GM12892 (cell line): ENCODE measurements around the gene VAV2.

Experiments
- DNase-seq: peaks from one replicate; pipeline ENCODE4 v3.0.0; 2011; ENCODE audit not compliant: insufficient read length
- FAIRE-seq: peaks from 2 replicates; lab custom pipeline; 2011; peaks lifted over from hg19 to GRCh38; lab: Jason Lieb, UNC
- POLR2A ChIP-seq: IDR thresholded peaks from 2 replicates; pipeline ENCODE4 v1.6.1; 2011; ENCODE audit warnings: low read depth, low read length, control low read depth
- POLR2AphosphoS5 ChIP-seq: IDR thresholded peaks from 2 replicates; pipeline ENCODE4 v1.6.1; 2011; ENCODE audit warnings: low read depth, low read length, control low read depth
- TAF1 ChIP-seq: IDR thresholded peaks from 2 replicates; pipeline ENCODE4 v1.6.1; 2011; ENCODE audit warnings: low read depth, mild to moderate bottlenecking, control low read depth, low read length, borderline replicate concordance

VAV2 gene

DNA sequence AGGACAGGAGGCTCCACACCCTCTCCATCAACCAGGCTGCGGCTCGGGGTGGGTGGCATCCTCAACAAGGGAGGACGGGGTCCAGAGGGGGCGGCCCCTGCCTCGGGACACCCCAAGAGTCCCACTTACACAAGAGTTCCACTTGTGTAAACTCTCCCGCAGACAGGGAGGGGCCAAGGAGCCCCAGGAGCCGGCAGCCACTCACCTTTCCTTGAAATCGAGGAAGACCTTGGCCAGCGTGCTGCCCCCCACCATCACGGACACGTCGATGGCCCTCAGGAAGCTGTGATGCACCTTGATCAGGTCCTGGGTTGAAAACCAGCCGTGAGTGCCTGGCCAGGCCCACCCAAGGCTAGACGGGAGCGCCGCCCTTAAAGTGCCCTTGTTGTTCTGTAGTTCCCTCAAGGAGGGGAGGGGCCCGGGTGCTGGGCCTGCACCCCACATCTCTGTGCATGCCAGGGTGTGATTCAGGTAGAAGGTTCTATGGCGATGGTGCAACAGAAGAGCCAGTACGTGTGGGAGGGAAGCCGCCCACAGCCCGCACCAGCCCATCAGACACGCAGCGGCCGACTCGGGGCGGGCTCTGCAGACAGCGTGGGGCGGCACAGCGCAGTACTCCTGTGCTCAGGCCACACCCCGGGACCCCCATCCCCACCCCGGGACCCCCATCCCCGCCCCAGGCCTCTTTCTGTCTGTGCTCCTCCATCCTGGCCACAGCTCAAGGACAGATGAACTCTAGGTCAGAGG lies 186.1 kb downstream of the VAV2 start:
- DNase-seq: no peak
- TF ChIP-seq POLR2AphosphoS5 (no peak), POLR2A (no peak), TAF1 (no peak)
- FAIRE-seq: no peak

DNA sequence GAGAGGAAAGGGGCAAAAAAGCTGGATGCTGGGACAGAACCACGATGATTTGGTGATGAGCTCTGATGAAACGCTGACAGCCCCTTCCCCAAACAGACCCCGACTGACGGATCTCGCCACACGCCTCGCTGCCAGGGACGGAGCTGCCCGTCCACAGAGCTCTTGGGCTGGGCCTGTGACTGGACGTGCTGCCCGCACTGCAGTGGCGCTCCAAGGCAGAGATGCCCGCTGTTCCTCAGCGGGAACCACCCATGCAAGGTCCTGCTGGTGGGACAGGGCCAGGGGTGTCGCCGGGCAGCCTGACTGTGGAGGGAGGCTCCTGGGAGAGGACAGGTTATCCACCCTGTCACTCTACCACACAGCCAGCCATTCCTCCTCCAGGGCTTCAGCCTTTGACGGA lies 187.9 kb downstream of the VAV2 start:
- DNase-seq (no peak), FAIRE-seq (no peak)
- TF ChIP-seq POLR2A: no peak
- TF ChIP-seq POLR2AphosphoS5: no peak
- no peak for TF ChIP-seq TAF1

DNA sequence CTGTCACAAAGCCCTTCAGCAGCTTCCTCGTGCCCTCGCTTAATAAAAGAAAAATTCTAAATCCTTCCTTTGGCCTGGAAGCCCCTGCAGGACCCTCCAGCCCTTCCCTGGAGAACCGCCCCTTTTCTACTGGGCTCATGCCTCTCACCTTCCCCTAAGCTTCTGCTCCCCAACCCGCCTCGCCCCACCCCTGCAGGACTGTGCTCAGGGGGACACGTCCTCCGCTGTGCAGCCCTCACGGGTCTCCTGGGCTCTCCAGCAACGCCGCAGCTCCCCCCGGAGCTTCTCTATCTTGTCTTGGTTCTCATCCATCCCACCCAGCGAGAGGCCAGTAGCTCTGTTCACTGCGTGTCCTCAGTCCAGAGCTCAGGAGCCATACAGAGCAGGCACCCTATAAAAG lies 188.4 kb downstream of the VAV2 start:
- no peak for FAIRE-seq
- DNase-seq: no peak
- TF ChIP-seq POLR2AphosphoS5 (no peak), POLR2A (no peak), TAF1 (no peak)

DNA sequence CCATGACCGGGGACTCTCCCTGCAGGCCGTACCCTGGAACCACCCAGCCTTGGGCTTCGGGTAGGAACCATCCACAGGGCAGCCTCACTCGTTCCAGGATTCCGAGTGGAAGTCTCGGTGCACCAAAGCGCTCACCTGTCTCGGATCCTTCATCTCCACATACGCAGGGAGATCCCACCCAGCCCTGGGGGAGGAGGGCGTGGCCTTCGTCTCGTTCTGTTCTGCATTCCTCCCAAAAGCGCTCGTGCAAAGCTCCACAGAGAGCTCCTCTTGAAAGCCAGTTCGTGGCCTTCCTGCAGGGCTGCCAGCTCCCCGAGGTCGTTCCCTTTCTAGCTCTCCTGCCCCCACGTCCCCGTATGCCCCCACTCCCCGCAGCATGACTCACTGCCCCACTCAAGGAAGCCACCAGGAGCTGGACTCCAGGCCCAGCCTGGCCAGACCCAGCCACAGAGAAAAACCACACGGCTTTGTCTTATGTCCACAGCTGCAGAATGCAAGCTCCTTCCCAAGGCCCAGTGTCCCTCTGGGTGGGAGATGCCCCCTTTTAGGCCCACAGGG lies 189.0 kb downstream of the VAV2 start:
- DNase-seq: no peak
- no peak for TF ChIP-seq POLR2AphosphoS5
- no peak for TF ChIP-seq TAF1
- no peak for TF ChIP-seq POLR2A
- no peak for FAIRE-seq

DNA sequence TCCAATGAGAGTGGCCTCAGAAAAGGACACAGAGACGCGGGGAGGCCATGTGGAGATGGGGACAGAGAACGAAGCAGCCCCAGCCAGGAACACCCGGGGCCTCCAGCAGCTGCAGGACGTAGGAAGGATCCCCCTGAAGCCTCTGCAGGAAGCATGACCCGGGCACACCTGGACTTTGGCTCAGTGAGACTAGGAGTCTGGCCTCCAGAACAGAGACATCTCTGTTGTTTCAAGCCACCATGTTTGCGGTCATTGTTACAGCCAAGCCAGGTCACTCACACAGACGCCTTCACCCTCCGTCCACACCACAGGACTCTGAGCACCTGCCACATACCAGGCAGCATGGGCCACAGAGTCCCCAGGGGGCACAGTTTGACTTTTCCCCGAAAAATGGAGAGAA lies 190.4 kb downstream of the VAV2 start:
- DNase-seq (no peak), FAIRE-seq (no peak)
- TF ChIP-seq POLR2A: no peak
- TF ChIP-seq POLR2AphosphoS5: no peak
- no peak for TF ChIP-seq TAF1

DNA sequence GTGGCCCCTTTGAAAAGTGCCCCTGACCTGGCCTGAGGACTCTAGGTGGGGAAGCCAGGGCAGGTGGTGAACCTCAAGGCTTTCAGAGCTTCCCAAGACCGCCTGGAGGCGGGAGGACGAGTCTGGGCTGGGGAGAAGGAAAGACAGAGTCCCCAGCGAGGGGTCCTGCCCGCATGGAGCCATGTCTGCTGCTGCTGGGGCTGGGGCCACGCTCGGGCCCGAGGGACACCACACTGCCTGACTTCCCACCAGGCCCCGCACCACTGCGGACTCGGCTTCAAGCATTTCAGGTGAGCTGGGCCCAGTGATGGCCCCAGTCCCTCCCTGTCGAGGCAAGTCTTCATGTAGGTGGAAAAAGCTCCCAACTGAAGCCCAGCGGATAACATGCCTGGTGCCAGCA lies 191.9 kb downstream of the VAV2 start:
- no peak for FAIRE-seq
- no peak for DNase-seq
- no peak for TF ChIP-seq TAF1
- no peak for TF ChIP-seq POLR2AphosphoS5
- TF ChIP-seq POLR2A: no peak

DNA sequence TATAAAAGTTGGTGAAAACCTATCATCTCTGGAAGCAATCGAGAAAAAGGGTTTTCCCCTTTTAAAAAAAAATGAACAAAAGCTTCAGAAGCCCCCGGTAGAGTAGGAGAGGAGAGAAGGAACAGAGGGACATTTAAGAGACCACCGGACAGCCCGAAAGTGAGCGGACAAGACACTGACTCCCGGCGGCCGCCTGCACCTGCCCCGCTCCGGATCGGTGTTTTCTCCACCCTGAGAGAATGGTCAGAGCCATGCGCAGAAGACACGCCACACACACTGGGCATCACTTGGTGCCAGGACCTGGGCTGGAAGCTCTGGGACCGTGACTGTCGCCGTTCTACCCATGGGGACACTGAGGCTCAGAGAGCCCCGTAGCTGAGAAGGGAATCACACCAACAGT lies 192.4 kb downstream of the VAV2 start:
- DNase-seq (no peak), FAIRE-seq (no peak)
- TF ChIP-seq POLR2A (no peak), POLR2AphosphoS5 (no peak), TAF1 (no peak)

DNA sequence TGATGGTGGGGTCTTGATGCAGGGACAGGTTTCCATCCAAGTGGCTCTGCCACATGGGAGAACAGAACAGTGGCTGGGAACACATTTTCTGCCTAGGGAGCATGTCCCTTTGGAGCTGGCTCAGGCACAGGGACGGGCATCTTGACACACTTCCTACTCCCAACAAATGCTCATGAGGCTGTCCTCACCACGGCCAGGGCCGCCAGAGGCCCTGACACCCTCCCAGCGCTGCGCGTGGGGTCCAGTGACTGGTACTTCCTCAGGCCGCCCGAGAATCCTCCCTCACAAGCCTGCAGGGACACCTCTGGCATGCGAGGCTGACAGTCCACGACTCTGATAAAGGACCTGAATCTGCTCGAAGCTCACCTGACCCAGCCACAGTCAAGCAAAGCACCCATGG lies 193.0 kb downstream of the VAV2 start:
- no peak for FAIRE-seq
- no peak for DNase-seq
- no peak for TF ChIP-seq TAF1
- no peak for TF ChIP-seq POLR2A
- no peak for TF ChIP-seq POLR2AphosphoS5

DNA sequence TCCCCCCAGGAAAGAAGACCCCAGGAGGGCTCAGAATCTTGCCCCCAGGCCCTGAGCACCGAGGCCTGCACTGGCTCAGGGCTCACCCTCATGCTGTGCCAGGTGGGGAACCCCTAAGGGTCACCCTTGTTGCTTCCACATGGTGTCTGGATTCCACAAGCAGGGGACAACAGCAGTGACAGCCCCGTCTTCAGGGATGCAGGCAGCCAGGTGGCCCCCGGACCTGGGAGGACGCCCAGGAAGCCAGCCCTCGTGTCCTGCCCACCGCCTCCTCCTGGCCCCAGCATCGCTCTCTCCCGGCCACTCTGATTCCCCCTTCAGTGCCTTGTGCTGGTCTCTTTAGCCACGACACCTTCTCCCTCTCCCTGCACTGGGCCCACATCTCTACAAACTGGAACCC lies 194.0 kb downstream of the VAV2 start:
- DNase-seq (no peak), FAIRE-seq (no peak)
- TF ChIP-seq POLR2AphosphoS5 (no peak), TAF1 (no peak), POLR2A (no peak)

DNA sequence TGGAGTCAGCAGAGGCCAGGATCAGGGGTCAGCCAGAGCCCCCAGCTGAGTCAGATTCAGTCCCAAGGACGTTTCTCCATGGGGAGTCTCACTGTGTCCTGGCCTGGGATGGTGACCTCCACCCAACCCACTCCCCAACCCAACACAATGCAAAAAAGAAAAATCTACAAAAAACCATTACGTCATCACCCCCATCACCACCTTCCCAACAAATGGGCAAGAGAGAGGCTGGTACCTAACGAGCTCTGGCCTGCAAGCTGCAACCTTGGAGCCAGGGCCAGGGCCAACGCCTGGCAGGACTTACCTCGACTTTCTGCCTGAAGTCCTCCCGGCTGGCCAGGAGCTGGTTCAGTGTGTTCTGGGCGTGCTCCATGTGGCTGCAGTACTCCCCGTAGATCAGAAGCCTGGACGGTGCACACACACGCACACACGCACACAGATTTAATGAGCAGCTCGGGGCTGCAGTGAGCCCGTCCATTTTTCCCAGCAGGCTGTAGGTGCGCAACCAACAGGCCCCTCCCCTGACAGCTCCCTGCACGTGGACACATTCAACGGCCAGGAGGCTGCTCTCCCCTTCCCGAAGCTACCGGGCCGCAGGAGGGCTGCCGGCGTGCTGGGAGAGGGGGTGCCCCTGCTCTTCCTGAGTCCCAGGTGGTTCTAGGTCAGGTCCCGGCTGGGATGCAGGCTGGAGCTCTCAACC lies 194.6 kb downstream of the VAV2 start:
- DNase-seq (no peak), FAIRE-seq (no peak)
- TF ChIP-seq POLR2AphosphoS5: no peak
- TF ChIP-seq POLR2A: no peak
- no peak for TF ChIP-seq TAF1

DNA sequence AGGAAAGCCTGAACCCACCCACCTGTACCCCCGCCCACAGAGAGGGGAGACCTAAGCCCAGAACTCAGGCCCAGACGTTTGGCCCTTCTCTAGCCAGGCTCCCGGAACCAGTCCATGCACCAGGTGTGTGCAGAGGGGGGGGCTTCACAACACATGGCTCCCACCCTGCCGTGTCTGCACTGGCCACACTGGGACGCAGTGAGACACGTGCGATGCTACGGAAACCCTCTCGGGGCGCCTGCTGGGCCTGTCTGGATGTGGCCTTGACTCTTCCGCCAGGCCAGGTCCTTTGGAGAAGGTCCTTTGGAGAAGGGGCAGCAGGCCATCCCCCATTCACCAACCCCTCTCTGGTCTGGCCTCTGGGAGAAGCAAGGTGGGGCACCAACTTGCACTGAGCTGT lies 195.6 kb downstream of the VAV2 start:
- TF ChIP-seq TAF1: no peak
- no peak for TF ChIP-seq POLR2A
- DNase-seq: no peak
- no peak for FAIRE-seq

DNA sequence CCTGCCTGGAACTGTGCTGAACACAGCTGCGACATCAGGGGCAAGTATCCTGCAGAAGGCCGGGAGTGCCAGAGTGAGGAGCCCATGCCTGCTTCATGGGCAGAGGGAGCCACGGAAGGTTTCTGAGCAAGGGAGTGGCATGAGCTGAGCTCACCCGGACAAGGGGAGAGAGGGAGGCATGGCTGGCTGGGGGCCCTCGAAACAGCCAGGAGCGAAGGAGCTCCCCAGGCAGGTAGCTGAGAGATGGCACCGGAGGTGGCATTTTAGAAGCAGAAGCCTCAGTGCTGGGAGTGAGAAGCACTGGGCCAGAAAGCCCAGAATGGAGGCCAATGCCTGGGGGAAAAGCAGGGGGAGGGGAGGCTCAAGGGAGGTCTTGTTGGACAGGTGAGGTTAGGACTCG lies 197.1 kb downstream of the VAV2 start:
- TF ChIP-seq POLR2AphosphoS5 (no peak), POLR2A (no peak), TAF1 (no peak)
- DNase-seq (no peak), FAIRE-seq (no peak)
